HAP-1 (cell line): ENCODE measurements around the gene MET.

Experiments used
- DNase-seq, 2 experiments: peaks; one replicate each; pipeline ENCODE4 v3.0.0-alpha.2; 2016 to 2020; ENCODE audit warnings: low spot score in 2 of 2
- H3K27me3 ChIP-seq: fragments of 250-450 bp; sonication (Bioruptor Pico); 2 replicates; pipeline ENCODE4 v1.5.1; 2020; ENCODE audit warnings: low read depth, mild to moderate bottlenecking, moderate library complexity
- H3K36me3 ChIP-seq: fragments of 250-450 bp; sonication (Bioruptor Pico); replicated peaks from 2 replicates; pipeline ENCODE4 v1.5.1; 2020; ENCODE audit warnings: mild to moderate bottlenecking
- H3K4me1 ChIP-seq: fragments of 250-450 bp; sonication (Bioruptor Pico); 2 replicates; pipeline ENCODE4 v1.5.1; 2020; ENCODE audit warnings: mild to moderate bottlenecking
- H3K4me3 ChIP-seq: fragments of 250-450 bp; sonication (Bioruptor Pico); 2 replicates; pipeline ENCODE4 v1.5.1; 2020; ENCODE audit warnings: mild to moderate bottlenecking, moderate library complexity
- H3K9me3 ChIP-seq: fragments of 250-450 bp; sonication (Bioruptor Pico); 2 replicates; pipeline ENCODE4 v1.5.1; 2020; ENCODE audit warnings: mild to moderate bottlenecking, moderate library complexity
- in situ Hi-C: fragments of 300-500 bp; cut with MboI; formaldehyde crosslinking; loops from 3 replicates; pipeline ENCODE4 v1.14.3; 2020; ENCODE audit warnings: low sequenced_read_pairs, inconsistent platforms, mixed read lengths

MET gene

DNA sequence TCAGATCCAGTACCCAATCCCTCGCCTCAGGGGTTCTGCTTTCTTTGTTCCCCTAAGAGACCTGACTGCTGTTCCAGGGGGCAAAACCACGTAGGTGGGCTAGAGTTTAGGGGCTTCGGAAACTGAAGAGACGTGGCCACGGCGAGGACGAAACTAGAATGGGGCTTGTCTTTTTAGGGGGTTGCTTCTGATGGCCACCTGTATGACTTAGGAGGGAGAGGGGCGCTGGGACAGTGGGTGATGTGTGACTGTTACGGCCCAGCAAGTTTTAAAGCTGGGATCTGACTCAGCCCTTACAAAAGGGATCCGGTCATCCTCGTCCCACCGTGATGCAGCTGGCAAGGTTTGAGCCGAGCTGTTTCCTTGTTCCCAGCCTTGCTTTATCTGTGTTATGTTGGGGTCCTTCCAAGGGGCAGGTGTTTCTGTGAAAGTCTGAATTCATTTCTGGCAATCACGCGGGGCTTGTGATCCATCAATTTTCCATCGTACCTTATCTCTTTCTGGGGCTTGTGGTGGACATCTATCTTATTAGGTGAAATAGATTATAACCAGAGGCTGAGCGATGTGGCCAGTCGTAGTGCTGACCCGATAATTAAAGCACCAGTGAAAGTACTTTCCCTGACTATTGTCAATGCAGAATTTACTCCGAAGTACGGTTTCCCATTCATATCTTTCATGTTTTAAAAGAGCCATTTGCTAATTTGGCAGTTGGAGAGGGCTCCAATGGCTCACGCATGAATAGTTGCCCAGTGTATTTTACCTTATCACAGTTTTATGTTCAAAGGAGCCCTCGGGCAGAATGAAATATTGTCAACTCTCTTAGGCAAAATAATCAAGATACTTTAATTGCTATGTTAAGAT lies 830 bp downstream of the MET start:
- H3K4me1 ChIP-seq = peaks cover 20% of the 10 kb centered on the region
- no peaks in the 10 kb centered on the region for H3K9me3 ChIP-seq
- peak overlapping the region; percentile 46 for H3K4me3 ChIP-seq
- H3K27me3 ChIP-seq = no peaks in the 10 kb centered on the region
- H3K36me3 ChIP-seq = no peaks in the 10 kb centered on the region
- in situ Hi-C loops = loop anchor here (25.0 kb wide), 1 partner anchor 139 kb away; no protein-coding TSS in a partner anchor
- peak; percentile 15 to 32 for DNase-seq

DNA sequence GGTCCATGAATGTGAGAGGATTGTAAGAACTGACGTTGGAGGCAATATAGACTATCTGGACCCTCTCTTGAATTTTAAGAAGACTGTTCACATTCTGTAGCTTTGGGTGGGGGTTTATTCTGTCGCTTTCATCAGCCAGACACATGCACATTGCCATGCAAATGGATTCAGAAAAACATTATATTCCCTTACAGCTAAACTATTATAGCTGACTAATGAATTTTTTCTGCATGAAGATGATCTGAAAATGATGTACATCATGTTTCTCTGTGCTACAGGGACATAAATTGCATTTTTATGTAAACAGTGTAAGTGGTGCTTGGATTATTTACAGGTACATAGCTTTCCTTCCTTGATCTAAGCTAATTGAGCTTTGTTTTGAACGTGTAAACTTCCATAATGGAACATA lies 1.5 kb downstream of the MET start:
- H3K4me1 ChIP-seq = peaks cover 24% of the 10 kb centered on the region
- H3K36me3 ChIP-seq = no peaks in the 10 kb centered on the region
- no peaks in the 10 kb centered on the region for H3K9me3 ChIP-seq
- no peaks in the 10 kb centered on the region for H3K27me3 ChIP-seq
- no peak for DNase-seq
- H3K4me3 ChIP-seq = peak overlapping the region; percentile 46
- in situ Hi-C loops = loop anchor here (25.0 kb wide), 1 partner anchor 139 kb away; no protein-coding TSS in a partner anchor

DNA sequence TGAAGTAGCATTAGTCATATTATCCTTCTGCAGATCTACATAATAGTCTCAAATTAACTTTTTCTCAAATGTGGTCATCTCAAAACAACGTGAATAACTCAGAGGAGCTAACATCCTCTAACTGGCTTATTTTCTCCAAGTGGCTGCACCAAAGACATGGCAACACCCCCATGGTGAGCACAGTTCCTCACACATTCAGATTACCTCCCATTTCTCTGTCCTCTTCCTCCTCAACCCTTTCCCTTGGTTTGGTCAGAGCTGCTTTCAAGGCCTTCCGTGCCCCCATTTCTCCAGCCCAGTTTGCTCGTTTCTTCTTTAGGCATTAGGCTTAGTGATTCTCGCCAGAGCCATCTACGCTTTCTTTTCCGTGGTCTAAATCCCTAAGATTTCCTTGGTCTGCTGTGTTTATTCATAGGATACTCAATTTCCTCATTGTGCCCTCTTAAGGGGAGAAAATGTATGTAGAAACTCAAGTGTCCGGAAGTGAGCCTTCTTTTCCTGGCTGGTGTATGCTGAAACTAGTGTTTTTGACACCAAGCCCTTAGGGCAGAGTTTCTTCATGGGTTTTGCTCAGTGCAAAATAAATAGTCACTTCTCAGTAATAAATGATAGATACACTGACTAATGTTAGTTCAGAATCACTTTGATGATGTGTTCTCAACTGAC lies 2.6 kb downstream of the MET start:
- Histone ChIP-seq H3K27me3 (no peaks in the 10 kb centered on the region), H3K4me1 (peaks cover 24% of the 10 kb centered on the region), H3K4me3 (no peak overlapping the region), H3K36me3 (no peaks in the 10 kb centered on the region), H3K9me3 (no peaks in the 10 kb centered on the region)
- no peak for DNase-seq
- in situ Hi-C loops = loop anchor here (25.0 kb wide), 1 partner anchor 138 kb away; no protein-coding TSS in a partner anchor

DNA sequence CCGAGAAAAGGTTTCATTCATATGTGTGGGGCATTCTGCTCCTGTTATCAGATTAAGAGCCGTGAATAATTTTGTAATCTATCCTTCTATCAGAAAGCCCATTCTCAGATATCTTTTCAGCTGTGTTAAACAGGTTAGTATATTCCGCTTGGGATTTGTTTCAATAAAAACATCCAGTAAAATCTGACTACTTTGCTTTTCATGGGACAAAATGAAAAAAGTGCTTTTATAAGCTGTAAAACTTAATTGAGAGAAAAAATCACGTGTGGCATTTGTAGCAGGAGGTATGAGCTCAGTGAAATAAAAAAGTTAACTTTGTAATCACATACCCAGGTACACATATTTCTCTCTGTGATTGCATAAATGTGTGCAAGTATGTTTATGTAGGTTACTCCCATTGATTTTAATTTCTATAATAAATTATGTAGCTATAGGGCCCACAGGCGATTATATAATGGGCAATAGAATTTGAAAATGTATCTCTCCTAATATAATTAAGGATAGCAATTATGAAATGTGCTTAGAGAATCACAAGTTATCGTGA lies 3.9 kb downstream of the MET start:
- H3K4me3 ChIP-seq = no peak overlapping the region
- no peaks in the 10 kb centered on the region for H3K9me3 ChIP-seq
- H3K4me1 ChIP-seq = peaks cover 24% of the 10 kb centered on the region
- DNase-seq = no peak
- no peaks in the 10 kb centered on the region for H3K36me3 ChIP-seq
- in situ Hi-C loops = no loop called here
- H3K27me3 ChIP-seq = no peaks in the 10 kb centered on the region

DNA sequence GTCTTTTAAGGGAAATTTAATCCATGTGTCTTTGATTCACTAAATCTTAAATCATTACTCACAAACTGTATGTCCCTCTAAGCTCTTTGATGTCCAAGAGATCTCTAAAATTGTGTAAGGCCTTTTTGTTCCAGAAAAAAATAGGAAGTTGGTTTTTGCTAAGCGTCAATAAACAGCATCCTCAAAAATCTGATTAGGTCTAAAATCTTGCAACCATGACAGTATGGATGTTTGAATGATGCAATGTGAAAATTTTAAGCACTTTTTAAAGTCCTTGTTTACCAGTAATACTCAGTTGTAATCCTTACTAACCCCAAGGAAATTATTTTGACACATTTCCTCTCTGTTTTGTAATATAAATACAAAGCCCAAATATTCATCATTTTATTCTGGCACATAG lies 6.8 kb downstream of the MET start:
- in situ Hi-C loops = no loop called here

DNA sequence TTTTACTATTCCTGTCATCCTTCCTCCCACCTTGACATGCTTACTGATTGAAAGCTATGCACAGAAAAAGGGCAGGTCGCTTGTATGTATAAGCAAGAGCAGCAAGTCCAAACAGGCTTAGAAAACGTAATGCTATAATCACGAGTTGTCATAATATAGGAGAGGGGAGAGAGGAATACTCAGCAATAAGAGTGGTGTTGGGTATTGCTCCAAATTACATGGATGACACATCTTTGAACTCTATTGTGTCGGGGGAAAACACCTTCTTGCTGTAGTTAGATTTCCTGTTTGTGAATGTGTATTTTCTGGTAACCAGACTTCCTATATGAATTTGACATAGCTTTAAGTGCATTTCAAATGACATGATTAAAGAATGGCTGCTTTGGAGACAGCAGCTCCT lies 7.5 kb downstream of the MET start:
- Histone ChIP-seq H3K9me3 (no peaks in the 10 kb centered on the region), H3K27me3 (no peaks in the 10 kb centered on the region), H3K36me3 (no peaks in the 10 kb centered on the region), H3K4me3 (no peak overlapping the region), H3K4me1 (peaks cover 15% of the 10 kb centered on the region)
- in situ Hi-C loops = no loop called here
- DNase-seq = no peak

More for the DNA sequence above, 6.8 kb downstream of the MET start:
- Histone ChIP-seq H3K36me3 (no peaks in the 10 kb centered on the region), H3K4me3 (no peak overlapping the region), H3K4me1 (peaks cover 21% of the 10 kb centered on the region), H3K9me3 (no peaks in the 10 kb centered on the region), H3K27me3 (no peaks in the 10 kb centered on the region)
- no peak for DNase-seq

DNA sequence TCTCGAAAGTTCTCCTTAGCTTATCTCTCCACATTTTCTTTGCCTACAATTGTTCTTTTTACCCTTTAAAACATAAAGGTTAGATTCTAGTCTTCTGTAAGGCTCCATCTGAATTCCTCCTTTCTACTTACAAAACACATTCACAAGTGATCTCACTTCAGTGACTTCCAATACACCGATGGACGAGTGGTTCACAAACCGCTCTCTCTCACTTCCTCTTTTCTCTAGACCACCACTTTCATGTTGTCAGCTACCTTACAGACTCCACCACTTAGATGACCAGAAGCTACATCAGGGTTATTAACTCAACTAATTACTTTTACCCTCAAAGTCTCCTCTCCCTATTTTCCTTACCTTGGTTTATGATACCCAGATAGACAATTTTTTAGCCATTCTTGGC lies 11.8 kb downstream of the MET start:
- H3K27me3 ChIP-seq = no peaks in the 10 kb centered on the region
- peaks cover 13% of the 10 kb centered on the region for H3K4me1 ChIP-seq
- no peaks in the 10 kb centered on the region for H3K9me3 ChIP-seq
- in situ Hi-C loops = no loop called here
- H3K36me3 ChIP-seq = no peaks in the 10 kb centered on the region
- no peak overlapping the region for H3K4me3 ChIP-seq
- DNase-seq = no peak

DNA sequence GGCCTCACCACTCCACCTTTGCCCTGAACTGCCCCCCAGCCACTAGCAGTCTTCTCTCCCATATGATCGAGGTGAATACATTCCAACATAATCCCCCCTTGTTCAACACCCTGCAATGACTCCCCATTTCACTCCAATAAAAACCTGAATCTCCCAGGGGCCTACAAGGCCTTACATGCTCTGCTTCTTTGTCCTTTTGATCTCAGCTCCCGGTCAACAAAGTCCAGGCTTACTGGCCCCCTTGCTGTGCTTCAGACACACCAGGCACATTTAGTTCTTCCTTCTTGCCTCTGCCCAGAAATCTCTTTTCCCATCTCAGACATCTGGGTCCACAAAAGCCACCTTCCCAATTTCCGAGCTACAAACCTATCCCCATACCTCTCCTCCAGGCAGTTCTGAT lies 14.0 kb downstream of the MET start:
- no peak for DNase-seq
- Histone ChIP-seq H3K4me1 (peaks cover 32% of the 10 kb centered on the region), H3K36me3 (no peaks in the 10 kb centered on the region), H3K9me3 (no peaks in the 10 kb centered on the region; the same call in 1 of the 2 replicates), H3K4me3 (no peak overlapping the region), H3K27me3 (no peaks in the 10 kb centered on the region)
- in situ Hi-C loops = no loop called here

DNA sequence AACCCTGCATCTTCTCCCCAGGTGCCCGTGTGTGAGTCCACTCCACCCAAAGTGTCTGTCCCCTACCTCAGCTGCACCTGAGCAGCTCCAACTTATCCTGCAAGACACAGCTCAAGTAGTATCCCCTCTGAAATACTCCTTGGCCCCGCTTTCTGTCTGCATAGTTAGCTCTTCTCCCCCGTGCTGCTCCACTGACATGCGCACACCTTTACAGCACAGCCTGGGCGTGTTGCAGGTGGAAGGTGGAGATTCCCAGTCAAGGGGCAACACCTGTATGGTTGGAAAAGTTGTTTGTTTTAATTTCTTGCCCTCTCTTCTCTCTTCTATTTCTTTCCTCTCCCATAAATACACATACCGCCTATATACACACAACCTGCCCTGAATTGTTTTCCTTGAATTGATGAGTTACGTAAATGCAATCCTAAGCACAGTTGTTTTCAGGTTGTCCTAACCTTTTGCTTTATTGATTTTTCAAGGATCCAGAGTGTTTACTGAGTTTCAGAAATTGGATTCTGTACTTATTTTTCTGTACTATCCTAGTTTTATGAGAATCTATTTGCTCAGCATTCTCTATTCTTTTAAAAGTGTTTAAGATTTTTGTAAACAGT lies 14.9 kb downstream of the MET start:
- peaks cover 32% of the 10 kb centered on the region for H3K4me1 ChIP-seq
- DNase-seq = no peak
- no peaks in the 10 kb centered on the region; the same call in 1 of the 2 replicates for H3K9me3 ChIP-seq
- no peaks in the 10 kb centered on the region for H3K36me3 ChIP-seq
- no peaks in the 10 kb centered on the region for H3K27me3 ChIP-seq
- no peak overlapping the region for H3K4me3 ChIP-seq
- in situ Hi-C loops = no loop called here

DNA sequence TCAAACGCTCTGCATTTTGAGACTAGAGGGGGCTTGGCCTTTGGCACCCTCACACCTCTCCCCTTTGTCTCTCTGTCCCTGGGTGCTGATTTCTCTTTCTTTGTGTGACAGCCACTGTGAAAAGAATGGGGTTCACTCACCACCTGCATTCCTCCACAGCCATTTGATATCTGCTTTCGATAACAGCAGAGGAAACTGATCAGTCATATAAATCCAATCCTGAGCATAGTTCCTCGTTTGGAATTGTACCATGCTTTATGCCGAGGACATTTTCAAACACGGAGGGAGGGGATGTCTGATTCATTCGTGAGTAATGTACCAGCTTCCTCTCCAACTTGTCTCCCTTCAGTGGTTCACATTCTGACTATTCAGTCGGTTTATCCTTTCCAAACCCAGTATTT lies 15.8 kb downstream of the MET start:
- DNase-seq = peak in 1 of 2 experiments; percentile 14
- no peaks in the 10 kb centered on the region for H3K36me3 ChIP-seq
- H3K4me3 ChIP-seq = no peak overlapping the region
- in situ Hi-C loops = no loop called here
- H3K4me1 ChIP-seq = peaks cover 32% of the 10 kb centered on the region
- no peaks in the 10 kb centered on the region; the same call in 1 of the 2 replicates for H3K9me3 ChIP-seq
- 0 out of 2 replicates have a peak, but pooled peaks cover 1% of the 10 kb centered on the region for H3K27me3 ChIP-seq

DNA sequence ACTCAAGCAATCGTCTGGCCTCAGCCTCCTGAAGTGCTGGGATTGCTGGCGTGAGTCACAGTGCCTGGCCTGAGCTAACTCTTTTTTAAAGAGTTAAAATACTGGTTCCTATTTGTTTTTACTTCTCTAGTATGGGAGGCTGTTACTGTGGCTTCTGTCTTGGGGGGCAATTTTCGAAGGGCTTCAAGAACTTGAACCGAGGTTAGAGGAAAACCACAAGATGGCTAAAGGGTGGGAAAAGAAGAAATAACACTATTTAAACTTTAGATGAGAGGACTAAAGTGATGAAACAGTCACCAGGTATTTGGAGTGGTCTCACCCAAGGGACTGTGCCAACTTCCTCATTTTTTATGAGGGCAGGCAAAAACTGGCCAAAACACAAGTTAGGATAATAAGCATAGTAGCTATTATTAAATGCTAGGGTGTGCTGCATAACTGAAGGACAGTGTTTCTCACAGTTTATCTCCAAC lies 17.8 kb downstream of the MET start:
- 0 out of 2 replicates have a peak, but pooled peaks cover 4% of the 10 kb centered on the region for H3K27me3 ChIP-seq
- no peak overlapping the region for H3K4me3 ChIP-seq
- H3K4me1 ChIP-seq = peaks cover 32% of the 10 kb centered on the region
- no peak for DNase-seq
- H3K36me3 ChIP-seq = no peaks in the 10 kb centered on the region
- H3K9me3 ChIP-seq = no peaks in the 10 kb centered on the region; the same call in 1 of the 2 replicates
- in situ Hi-C loops = no loop called here

DNA sequence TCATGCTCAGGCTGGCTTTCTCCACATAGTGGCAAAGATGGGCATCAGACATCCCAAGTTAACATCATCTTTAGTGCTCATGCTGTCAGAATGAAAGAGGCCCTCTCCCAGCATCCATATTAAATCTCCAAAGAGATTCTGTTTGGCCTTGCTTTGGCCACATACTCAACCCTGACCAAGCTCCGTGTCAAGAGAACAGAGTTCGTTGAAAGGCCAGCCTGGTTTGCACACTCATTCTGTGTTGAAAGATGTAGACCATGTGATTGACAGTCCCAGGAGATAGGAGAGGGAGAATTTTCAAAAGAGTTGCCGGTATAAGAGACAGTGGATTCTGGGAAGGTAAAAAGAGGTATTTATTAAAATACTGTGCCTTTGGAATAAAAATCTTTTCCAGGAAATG lies 19.7 kb downstream of the MET start:
- H3K4me1 ChIP-seq = peaks cover 32% of the 10 kb centered on the region
- H3K9me3 ChIP-seq = no peaks in the 10 kb centered on the region; the same call in 1 of the 2 replicates
- H3K27me3 ChIP-seq = 0 out of 2 replicates have a peak, but pooled peaks cover 4% of the 10 kb centered on the region
- H3K4me3 ChIP-seq = no peak overlapping the region
- H3K36me3 ChIP-seq = no peaks in the 10 kb centered on the region
- in situ Hi-C loops = no loop called here
- no peak for DNase-seq
